ENCODE data around the gene BACH2.

GRCh38 chr6:89974834-89975233 is 321.8 kb downstream of the BACH2 start:
- no peak for TF ChIP-seq YY1 (IDR thresholded peaks at IDR 0.05; ENCODE audit: low read depth, low read length)
- no peak for TF ChIP-seq MXI1 (IDR thresholded peaks at IDR 0.05; ENCODE audit: low read depth, low read length)
